OCI-LY1 (cell line): ENCODE results near the gene PYGO2.
A peak's percentile ranks its signal among the peaks of the same experiment; 100 is the strongest.

Experiments used
- H2AFZ ChIP-seq: fragments of 200-600 bp; sonication (generic), shearing (Covaris generic); 2 replicates; pipeline ENCODE4 v1.6.0; 2014; ENCODE audit warnings: antibody characterized with exemption, mild to moderate bottlenecking, low read length
- H3F3A ChIP-seq: fragments of 200-600 bp; sonication (generic), shearing (Covaris generic); 2 replicates; pipeline ENCODE4 v1.6.0; 2014; ENCODE audit warnings: mild to moderate bottlenecking, antibody characterized with exemption, low read length, moderate library complexity; ENCODE audit not compliant: insufficient read depth
- H3K27ac ChIP-seq: fragments of 200-600 bp; sonication (generic); 2 replicates; pipeline ENCODE4 v1.5.1; 2014; ENCODE audit warnings: low read length, mixed run types, mild to moderate bottlenecking, low read depth; ENCODE audit not compliant: poor library complexity, severe bottlenecking
- H3K27me3 ChIP-seq: fragments of 200-600 bp; sonication (generic); 2 replicates; pipeline ENCODE4 v1.6.0; 2014; ENCODE audit warnings: antibody characterized with exemption, mild to moderate bottlenecking, low read length, moderate library complexity; ENCODE audit not compliant: insufficient read depth
- H3K36me3 ChIP-seq: fragments of 200-600 bp; sonication (generic); 2 replicates; pipeline ENCODE4 v1.6.1; 2014; ENCODE audit warnings: mild to moderate bottlenecking, antibody characterized with exemption, low read length, moderate library complexity, mixed read lengths; ENCODE audit not compliant: insufficient read depth
- H3K4me1 ChIP-seq: fragments of 200-600 bp; sonication (generic); 2 replicates; pipeline ENCODE4 v1.5.1; 2014; ENCODE audit warnings: mild to moderate bottlenecking, low read length, moderate library complexity; ENCODE audit not compliant: insufficient read depth, severe bottlenecking
- H3K4me2 ChIP-seq: fragments of 200-600 bp; sonication (generic), shearing (Covaris generic); 2 replicates; pipeline ENCODE4 v1.6.1; 2014; ENCODE audit warnings: low read length
- H3K4me3 ChIP-seq: fragments of 200-600 bp; sonication (generic); 2 replicates; pipeline ENCODE4 v1.5.1; 2014; ENCODE audit warnings: low read length, low read depth, mild to moderate bottlenecking, mixed read lengths; ENCODE audit not compliant: poor library complexity, severe bottlenecking
- H3K79me2 ChIP-seq: fragments of 200-600 bp; shearing (Covaris generic); 2 replicates; pipeline ENCODE4 v1.6.1; 2016; ENCODE audit warnings: mixed run types, low read length, mixed read lengths; ENCODE audit not compliant: insufficient read depth
- H3K9ac ChIP-seq: fragments of 200-600 bp; sonication (generic), shearing (Covaris generic); 2 replicates; pipeline ENCODE4 v1.6.1; 2014; ENCODE audit warnings: mild to moderate bottlenecking, low read length, mixed read lengths
- H3K9me2 ChIP-seq: fragments of 200-600 bp; sonication (generic), shearing (Covaris generic); 2 replicates; pipeline ENCODE4 v1.6.1; 2014; ENCODE audit warnings: low read depth, mild to moderate bottlenecking, low read length, mixed read lengths
- H3K9me3 ChIP-seq: fragments of 200-600 bp; shearing (Covaris generic); 2 replicates; pipeline ENCODE4 v1.6.1; 2014; ENCODE audit warnings: low read length, mixed read lengths
- H4K20me1 ChIP-seq: fragments of 200-600 bp; sonication (generic), shearing (Covaris generic); 2 replicates; pipeline ENCODE4 v1.6.0; 2016; ENCODE audit warnings: mild to moderate bottlenecking, low read length; ENCODE audit not compliant: insufficient read depth
- CTCF ChIP-seq: fragments of 200-600 bp; sonication (generic), shearing (Covaris generic); IDR thresholded peaks from 2 replicates; pipeline ENCODE4 v1.5.1; 2017; ENCODE audit warnings: mild to moderate bottlenecking, antibody characterized with exemption, low read length, moderate library complexity, mixed read lengths
- EZH2 ChIP-seq: fragments of 200-600 bp; sonication (generic), shearing (Covaris generic); IDR thresholded peaks from 2 replicates; pipeline ENCODE4 v1.8.0; 2017; ENCODE audit warnings: borderline replicate concordance, mixed run types, mild to moderate bottlenecking, antibody characterized with exemption, low read length, moderate library complexity, mixed read lengths

Gene PYGO2

DNA sequence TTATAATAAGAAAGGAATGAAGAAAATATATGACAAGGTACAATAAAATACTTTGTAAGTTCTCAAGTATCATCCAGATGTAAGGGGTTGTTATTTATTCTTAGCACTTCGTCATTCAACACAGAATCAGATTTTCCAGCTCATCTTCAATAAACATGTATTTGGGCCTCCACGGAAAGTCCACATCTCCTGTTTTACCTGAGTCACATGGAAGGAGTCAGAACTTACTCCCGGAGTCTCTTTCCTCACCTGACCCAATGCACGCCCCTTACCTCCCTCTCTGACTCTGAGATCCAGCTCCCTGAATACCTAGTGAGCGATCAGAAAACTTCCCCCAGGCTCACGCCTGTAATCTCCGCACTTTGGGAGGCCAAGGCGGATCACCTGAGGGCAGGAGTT lies 23.6 kb downstream of the PYGO2 start:
- Histone ChIP-seq H3K4me2 (peak overlapping the region; percentile 89), H3K79me2 (no peaks in the 10 kb centered on the region; the same call in 1 of the 2 replicates), H3F3A (no peaks in the 10 kb centered on the region; the same call in 1 of the 2 replicates), H3K9me2 (no peaks in the 10 kb centered on the region), H3K9ac (peak overlapping the region; percentile 79), H3K27ac (peak overlapping the region; percentile 93), H3K9me3 (no peaks in the 10 kb centered on the region), H4K20me1 (no peaks in the 10 kb centered on the region), H3K4me1 (peaks cover 65% of the 10 kb centered on the region), H3K27me3 (no peaks in the 10 kb centered on the region), H3K36me3 (no peaks in the 10 kb centered on the region), H3K4me3 (peak overlapping the region; percentile 72), H2AFZ (no peak overlapping the region)
- TF ChIP-seq EZH2 (no peak), CTCF (no peak)

- Histone ChIP-seq H3K4me2 (peak overlapping the region; percentile 89), H3F3A (no peaks in the 10 kb centered on the region; the same call in 1 of the 2 replicates), H3K27me3 (no peaks in the 10 kb centered on the region), H3K9me2 (no peaks in the 10 kb centered on the region), H3K36me3 (peaks cover 2% of the 10 kb centered on the region; the same call in 1 of the 2 replicates), H3K79me2 (no peaks in the 10 kb centered on the region; the same call in 1 of the 2 replicates), H3K27ac (peak overlapping the region; percentile 93), H3K4me1 (peaks cover 58% of the 10 kb centered on the region), H2AFZ (no peak overlapping the region), H3K4me3 (peak overlapping the region; percentile 72), H4K20me1 (no peaks in the 10 kb centered on the region), H3K9ac (peak overlapping the region; percentile 79), H3K9me3 (no peaks in the 10 kb centered on the region)
- TF ChIP-seq EZH2 (no peak), CTCF (peak; percentile 39; the same call in 1 of the 2 replicates)
Observed at GRCh38 chr1:154937085-154937987, 24.2 kb downstream of the PYGO2 start.

DNA sequence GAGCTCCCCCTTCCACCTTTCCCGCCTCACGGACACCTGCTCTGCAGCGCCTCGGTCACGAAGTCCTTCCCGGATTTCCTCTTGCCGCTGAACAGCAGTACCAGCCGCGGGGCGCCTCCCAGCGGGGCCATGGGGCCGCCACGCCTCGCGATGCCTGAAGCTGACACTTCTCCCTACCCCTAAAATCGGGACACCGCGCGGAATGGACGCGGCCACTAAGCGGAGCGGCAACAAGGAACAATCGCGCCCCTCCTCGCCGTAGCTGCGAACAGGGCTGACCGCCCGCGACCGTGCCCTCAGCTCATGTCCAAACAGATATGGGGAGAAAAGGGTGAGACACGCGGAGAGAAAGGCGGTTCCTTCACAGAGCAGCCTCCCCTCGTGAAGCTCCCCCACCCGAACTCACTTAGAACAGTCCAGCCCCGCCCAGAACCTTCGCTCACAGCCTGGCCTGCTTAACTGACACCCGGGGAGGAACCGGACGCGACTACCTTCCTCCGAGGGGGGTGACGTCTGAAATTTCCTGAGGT lies 25.0 kb downstream of the PYGO2 start, which contains the start of gene PMVK:
PMVK (minus strand) TSS at position 165 of the 530 bp plus-strand sequence; CDS start at position 131, 34 bp downstream.
- H3K79me2 ChIP-seq = no peaks in the 10 kb centered on the region; the same call in 1 of the 2 replicates
- peaks cover 51% of the 10 kb centered on the region for H3K4me1 ChIP-seq
- no peaks in the 10 kb centered on the region for H4K20me1 ChIP-seq
- H3K9me2 ChIP-seq = no peaks in the 10 kb centered on the region
- H2AFZ ChIP-seq = no peak within 1 kb of the TSS
- H3K27ac ChIP-seq = peak within 1 kb of the TSS; percentile 93
- H3K4me3 ChIP-seq = peak within 1 kb of the TSS; percentile 72
- TF ChIP-seq CTCF = peak; percentile 39; the same call in 1 of the 2 replicates
- TF ChIP-seq EZH2 = no peak
- peak within 1 kb of the TSS; percentile 79 for H3K9ac ChIP-seq
- no peaks in the 10 kb centered on the region; the same call in 1 of the 2 replicates for H3F3A ChIP-seq
- H3K36me3 ChIP-seq = peaks cover 7% of the 10 kb centered on the region; the same call in 1 of the 2 replicates
- no peaks in the 10 kb centered on the region for H3K9me3 ChIP-seq
- peak within 1 kb of the TSS; percentile 89 for H3K4me2 ChIP-seq
- H3K27me3 ChIP-seq = no peaks in the 10 kb centered on the region
